IPS DF 4.7 (cell line): ENCODE measurements around the gene AP4B1.
"Not testable (repeated sequence)": the region's sequence is repeated elsewhere in the genome, so short reads cannot be mapped to it uniquely, and the experiment has no call there.

Source experiments
- DNase-seq: peaks from one replicate; pipeline ENCODE4 v3.0.0-alpha.2; 2013; ENCODE audit warnings: low spot score; ENCODE audit errors: extremely low read depth

AP4B1 gene

DNA sequence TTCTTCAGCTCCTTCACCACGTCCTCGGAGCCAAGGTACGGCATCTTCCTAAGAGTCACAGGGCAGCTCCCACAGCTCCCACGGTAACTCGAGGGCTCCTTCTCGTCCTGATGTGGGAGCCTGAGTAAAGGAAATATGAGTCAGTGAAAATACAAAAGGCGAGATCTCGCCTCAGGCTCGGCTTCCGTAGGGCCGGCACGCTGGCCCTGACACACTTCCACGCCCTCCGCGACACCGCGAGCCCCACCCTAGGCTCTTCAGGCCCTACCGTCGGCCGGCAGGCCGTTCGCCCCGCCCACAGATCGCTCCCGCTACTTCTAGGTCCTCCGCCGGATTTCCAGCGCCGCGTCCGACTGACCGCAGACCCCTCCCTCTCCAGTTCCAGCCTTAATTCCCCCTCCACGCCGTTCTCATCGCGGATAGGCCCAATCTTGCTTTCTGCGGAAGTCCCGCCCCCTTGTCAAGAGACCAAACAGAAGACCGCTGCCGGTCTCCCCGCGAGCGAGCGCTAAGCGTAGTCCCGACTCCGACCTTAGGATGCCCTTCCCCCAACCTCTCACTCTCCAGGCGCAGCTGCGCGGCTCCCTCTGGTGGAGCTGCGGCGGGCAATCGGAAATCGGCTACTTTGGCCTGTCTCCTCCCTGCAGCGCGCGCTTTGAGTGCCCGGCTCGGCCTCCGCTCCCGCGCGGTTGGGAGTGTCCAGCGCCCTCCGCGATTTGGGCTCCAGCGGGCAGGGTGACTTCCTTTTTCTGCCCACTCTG is at the start of gene AP4B1, which contains the start of gene DCLRE1B:
Gene AP4B1, minus strand, starts transcription at position 126 of the 761 bp plus-strand sequence. Its CDS starts 82 bp downstream, at position 44.
Gene DCLRE1B, plus strand, starts transcription at position 653 of the 761 bp plus-strand sequence. CDS start 261 bp downstream, outside the sequence.
- peak; percentile 94 for DNase-seq

- DNase-seq: no peak
These were observed 47.1 kb upstream of the AP4B1 start for GRCh38 chr1:113951719-113952118.

DNA sequence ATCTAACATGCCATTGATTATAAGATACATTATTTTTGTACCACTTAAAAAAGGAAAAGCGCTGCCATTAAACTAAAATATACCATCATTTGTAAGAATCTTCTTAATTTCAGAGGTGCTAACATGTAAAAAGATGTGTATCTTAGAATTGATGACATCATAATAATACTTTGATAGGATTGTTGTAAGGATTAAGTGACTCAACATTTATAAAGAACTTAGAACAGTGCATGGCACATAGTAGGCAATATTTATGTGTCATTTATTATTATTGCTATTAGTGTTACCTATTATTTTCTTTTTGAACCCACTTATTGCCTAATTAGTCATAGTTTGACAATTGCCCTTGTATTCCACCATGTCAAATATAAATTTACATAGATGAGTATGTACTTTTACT is 46.3 kb upstream of the AP4B1 start:
- no peak for DNase-seq

- no peak for DNase-seq
These were observed 44.4 kb upstream of the AP4B1 start for GRCh38 chr1:113949007-113949406.

DNA sequence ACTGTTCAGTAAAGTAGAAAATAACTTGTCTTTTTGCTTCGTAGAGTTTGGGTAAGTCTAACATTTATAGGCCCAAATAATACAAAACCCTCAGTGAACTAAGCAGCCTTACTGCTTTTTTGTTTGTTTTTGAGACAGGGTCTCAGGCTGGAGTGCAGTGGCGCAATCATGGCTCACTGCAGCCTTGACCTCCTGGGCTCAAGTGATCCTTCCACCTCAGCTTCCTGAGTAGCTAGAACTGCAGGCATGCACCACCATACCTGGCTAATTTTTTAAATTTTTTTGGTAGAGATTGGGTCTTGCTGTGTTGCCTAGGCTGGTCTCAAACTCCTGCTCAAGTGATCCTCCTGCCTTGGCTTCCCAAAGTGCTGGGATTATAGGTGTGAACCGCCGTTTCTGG is 43.6 kb upstream of the AP4B1 start:
- DNase-seq: not testable (repeated sequence)

GRCh38 chr1:113947388-113948107 is 42.9 kb upstream of the AP4B1 start:
- DNase-seq: no peak

DNA sequence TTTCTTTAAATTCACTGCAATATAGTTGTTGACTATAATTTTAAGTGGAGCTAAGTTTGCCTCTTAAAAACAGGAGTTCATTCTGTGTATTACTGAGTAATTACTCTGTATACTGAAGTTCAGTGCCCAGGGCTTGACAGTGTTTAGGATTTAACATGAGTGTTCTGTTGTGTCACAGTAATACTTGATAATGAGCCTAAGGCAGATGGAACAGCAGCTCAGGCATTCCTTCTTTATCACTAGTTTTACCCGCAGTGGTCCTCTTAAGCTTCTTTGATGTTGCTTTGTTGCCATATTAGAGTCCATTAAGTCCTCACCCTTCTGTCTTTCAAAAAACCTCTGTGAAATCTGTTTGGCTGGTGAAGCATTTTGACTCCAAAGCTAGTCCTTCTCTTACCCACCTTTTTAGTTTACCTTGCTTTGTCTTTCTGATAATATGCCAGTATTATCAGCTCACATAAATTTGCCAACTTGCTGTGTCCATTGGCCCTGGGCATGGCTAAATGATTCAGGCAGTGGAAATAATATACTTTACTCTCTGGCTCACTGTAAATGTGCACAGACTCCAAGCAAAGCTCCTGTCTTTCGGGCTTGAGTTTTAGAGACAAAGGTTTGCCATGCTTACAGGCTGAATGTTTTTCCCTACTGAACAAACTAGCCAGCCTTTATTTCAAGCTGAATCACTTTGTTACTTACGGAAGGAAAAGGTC is 42.2 kb upstream of the AP4B1 start:
- DNase-seq: no peak

DNA sequence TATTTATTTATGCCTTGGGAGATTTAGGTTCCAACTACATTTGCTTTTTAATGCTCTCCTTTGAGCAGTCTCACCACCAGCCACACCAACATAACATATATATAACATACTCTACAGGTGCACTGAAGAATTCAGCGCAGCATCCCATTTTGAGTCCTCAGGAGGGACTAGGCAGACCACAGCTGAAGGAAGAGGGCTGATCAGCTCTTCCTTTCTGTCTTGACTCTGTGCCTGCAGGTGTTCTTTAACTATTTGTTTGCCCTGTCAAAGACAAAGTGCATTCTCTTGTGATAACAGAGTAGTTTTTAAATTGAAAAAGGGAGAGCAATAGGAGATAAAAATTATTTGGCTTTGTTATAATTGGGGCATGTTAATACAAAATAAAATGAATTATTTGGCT is 41.5 kb upstream of the AP4B1 start:
- no peak for DNase-seq

GRCh38 chr1:113945329-113945728 is 40.7 kb upstream of the AP4B1 start:
- DNase-seq: no peak

DNA sequence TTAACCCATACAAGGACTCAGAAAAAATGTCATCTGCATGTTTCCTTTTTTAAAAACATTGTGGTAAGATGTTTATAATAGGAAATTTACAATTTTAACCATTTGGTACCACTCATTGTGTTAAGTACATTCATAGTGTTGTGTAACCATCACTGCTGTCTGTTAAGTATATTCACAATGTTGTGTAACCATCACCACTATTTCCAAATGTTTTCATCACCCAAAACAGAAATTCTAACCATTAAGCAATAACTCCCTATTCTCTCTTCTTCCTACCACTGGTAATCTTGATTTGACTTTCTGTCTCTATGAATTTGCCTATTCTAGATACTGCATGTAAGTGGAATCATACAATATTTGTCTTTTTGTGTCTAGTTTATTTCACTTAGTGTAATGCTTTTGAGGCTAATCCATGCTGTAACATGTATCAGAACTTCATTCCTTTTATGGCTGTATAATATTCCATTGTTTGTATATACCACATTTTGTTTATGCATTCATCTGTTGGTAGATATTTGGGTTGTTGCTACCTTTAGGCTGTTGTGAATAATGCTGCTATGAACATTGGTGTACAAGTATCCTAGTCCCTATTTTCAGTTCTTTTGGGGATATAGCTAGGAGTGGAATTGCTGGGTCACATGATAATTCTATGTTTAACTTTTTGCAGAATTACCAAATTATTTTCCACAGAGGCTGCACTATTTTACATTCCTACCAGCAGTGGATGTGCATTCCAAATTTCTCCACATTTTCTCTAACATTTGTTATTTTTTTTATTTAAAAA is 38.6 kb upstream of the AP4B1 start:
- DNase-seq: no peak

GRCh38 chr1:113942527-113942926 is 37.9 kb upstream of the AP4B1 start:
- no peak for DNase-seq

- DNase-seq: no peak
These were observed 36.6 kb upstream of the AP4B1 start for GRCh38 chr1:113941245-113941559.

DNA sequence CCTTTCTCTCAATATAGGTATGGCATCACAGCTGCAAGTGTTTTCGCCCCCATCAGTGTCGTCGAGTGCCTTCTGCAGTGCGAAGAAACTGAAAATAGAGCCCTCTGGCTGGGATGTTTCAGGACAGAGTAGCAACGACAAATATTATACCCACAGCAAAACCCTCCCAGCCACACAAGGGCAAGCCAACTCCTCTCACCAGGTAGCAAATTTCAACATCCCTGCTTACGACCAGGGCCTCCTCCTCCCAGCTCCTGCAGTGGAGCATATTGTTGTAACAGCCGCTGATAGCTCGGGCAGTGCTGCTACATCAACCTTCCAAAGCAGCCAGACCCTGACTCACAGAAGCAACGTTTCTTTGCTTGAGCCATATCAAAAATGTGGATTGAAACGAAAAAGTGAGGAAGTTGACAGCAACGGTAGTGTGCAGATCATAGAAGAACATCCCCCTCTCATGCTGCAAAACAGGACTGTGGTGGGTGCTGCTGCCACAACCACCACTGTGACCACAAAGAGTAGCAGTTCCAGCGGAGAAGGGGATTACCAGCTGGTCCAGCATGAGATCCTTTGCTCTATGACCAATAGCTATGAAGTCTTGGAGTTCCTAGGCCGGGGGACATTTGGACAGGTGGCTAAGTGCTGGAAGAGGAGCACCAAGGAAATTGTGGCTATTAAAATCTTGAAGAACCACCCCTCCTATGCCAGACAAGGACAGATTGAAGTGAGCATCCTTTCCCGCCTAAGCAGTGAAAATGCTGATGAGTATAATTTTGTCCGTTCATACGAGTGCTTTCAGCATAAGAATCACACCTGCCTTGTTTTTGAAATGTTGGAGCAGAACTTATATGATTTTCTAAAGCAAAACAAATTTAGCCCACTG is 36.0 kb upstream of the AP4B1 start:
- DNase-seq: no peak

- no peak for DNase-seq
These were observed 33.6 kb upstream of the AP4B1 start for GRCh38 chr1:113938192-113938591.

DNA sequence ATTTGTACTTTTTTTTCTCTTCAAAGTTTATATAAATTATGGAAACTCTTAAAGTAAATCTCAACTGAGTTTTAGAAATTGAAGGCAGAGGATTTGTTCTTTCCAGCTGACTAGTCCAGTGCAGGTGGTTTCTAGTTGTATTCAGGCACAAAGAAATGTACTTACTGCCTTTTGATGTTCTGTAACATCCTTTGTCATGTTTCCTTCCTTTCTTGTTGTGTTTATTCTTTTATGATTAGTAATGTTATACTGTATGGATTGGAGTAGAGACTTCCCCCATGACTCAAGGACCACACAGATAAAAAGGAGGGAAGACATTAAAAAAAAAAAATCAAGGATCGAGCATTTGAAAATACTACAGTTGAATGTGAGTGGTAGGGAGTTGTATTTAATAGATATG is 32.5 kb upstream of the AP4B1 start:
- no peak for DNase-seq

DNA sequence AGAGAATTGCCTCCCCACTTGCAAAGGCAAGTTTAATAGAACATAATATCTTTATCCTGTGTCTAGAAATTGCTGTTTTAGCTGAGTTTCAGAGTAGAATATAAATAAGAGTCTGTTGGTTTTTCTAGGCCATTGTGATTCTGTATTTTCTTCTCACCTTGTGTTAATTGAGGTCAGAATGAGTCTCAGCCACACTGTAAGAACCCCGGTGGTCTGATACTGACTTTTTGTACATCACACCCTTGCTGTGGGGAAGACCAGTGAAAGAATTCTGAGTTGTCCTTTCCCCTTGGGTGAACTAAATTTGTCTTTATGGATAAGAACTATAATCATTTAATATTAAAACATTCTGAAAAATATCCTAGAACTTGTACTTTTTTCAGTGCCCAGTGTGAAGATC is 31.4 kb upstream of the AP4B1 start:
- DNase-seq: no peak

GRCh38 chr1:113935176-113935575 is 30.6 kb upstream of the AP4B1 start:
- no peak for DNase-seq

DNA sequence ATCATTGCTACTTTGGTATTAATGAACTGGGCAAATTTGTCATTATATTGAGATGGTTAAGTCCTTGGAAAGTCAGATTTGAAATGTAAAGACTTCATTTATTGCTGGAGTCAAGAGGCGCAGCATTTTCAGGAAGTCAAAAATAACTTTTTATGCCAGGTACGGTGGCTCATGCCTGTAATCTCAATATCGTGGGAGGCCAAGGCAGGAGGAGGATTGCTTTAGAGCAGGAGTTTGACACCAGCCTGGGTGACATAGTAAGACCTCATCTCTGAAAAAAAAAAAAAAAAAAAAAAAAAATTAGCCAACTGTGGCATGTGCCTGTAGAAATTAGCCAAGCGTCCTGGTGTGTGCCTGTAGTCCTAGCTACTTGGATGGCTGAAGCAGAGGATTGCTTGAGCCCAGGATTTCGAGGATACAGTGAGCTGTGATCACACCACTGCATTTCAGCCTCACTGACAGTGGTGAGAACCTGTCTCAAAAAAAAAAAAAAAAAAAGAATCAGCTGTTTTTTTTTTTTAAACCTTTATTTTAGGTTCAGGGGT is 30.0 kb upstream of the AP4B1 start:
- DNase-seq: no peak

- DNase-seq: no peak
These were observed 29.4 kb upstream of the AP4B1 start for GRCh38 chr1:113934006-113934405.

DNA sequence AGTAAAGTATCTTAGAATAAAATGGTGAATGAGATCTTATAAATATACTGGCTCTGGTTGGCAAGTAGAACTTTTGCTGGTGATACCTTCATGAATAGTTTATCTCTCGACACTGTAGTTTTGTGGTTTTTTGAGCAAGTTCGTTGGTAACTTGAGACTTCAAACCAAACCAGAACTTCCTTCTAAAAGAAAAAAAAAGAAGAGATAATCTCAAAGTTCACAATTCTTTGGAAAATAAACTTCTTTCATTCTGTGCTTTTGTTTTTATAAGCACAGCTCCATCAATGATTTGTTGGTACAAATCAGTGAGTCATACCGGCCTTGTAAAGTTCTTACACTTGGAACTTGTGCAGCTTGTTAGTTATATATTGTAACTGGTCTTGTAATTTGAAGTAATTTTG is 26.9 kb upstream of the AP4B1 start:
- no peak for DNase-seq
